ENCODE results near the gene DHCR24. TPM values are rescaled to one million over a fixed set of nuclear protein-coding genes. Genes with fewer than 3 reads are reported as not detected.

The DHCR24 gene
- total RNA-seq, 4 donors from 2014 or later: 148 to 231 (median 219) TPM

DNA sequence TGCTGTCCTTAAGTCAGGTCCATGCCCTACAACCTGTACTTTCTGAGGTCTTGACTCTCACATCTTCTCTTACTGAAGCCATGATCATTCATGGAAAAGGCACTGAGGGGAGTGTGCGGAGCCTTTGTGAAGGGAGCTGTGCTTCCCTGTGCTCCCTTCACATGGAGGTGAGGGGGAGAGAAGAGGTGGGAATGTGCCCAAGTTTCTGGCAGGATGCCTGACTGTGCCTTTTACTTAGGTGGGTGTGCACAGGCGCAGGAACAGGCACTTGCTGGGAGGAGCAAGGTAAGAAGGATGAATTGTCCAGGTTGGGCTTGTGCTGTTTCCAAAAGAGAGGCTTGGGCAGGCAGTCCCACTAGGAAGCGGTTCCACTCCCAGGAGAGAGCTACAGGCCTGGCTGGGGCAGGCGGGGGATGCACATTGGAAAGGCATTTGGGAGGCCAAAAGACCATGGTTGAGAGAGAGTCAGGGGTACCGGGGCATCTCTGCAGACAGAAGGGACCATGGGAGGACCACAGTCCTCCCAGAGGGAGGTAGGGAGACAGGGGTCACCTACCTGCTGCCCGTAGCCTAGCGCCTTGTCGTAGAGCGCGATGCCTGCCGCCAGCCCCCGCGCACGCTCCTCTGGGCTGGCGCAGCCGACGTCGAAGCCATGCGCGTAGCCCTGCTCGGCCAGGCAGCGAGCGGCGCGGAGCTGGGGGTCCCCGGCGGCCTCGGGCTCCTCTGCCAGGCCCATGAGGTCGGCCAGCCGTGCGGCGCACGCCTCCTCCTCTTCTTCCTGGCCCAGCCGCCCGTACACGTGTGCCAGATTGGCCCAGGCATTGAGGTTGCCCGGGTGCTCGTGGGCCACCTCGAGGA lies 86.7 kb downstream of the DHCR24 start:
- WGBS, 2 donors: 25 to 40% methylated on average over 25 to 28 of the region's 39 CpGs
- Histone ChIP-seq H3K36me3 (no peaks in the 10 kb centered on the region), H3K27me3 (peaks cover 0 to 38% of the 10 kb centered on the region in 2 donors), H3K27ac (peak overlapping the region in 1 of 4 donors; percentile 76), H3K9me3 (no peaks in the 10 kb centered on the region), H3K4me1 (peaks cover 0 to 13% (median 7%) of the 10 kb centered on the region in 4 donors), H3K4me3 (peak overlapping the region in 2 of 4 donors; percentile 39 to 48)
- TF ChIP-seq, protein P1, sequence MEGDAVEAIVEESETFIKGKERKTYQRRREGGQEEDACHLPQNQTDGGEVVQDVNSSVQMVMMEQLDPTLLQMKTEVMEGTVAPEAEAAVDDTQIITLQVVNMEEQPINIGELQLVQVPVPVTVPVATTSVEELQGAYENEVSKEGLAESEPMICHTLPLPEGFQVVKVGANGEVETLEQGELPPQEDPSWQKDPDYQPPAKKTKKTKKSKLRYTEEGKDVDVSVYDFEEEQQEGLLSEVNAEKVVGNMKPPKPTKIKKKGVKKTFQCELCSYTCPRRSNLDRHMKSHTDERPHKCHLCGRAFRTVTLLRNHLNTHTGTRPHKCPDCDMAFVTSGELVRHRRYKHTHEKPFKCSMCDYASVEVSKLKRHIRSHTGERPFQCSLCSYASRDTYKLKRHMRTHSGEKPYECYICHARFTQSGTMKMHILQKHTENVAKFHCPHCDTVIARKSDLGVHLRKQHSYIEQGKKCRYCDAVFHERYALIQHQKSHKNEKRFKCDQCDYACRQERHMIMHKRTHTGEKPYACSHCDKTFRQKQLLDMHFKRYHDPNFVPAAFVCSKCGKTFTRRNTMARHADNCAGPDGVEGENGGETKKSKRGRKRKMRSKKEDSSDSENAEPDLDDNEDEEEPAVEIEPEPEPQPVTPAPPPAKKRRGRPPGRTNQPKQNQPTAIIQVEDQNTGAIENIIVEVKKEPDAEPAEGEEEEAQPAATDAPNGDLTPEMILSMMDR (IDR thresholded peaks at IDR 0.05): no peak
- TF ChIP-seq EP300 (IDR thresholded peaks at IDR 0.05) (no peak), POLR2A (IDR thresholded peaks at IDR 0.05) (no peak)
- no peak for DNase-seq (ENCODE audit: low spot score in 2 of 2)

Other genes starting within 250 kb of the DHCR24 start
- gene MROH7, start 245.4 kb downstream of the DHCR24 start, total RNA-seq: 1 to 10 TPM; 4.4 to 7.2 (median 5.8) TPM
- 10 to 100 TPM; 14.6 to 29.7 (median 20.8) TPM for gene TTC4, start 171.3 kb downstream of the DHCR24 start, total RNA-seq
- 10 to 100 TPM in 1 of 4 donors, 1 to 10 TPM in 3; 3.3 to 11.4 (median 5.4) TPM for gene PARS2, start 122.7 kb downstream of the DHCR24 start, total RNA-seq
- not detected for gene TTC22, start 85.9 kb downstream of the DHCR24 start, total RNA-seq
- gene TMEM61, start 93.4 kb upstream of the DHCR24 start, total RNA-seq: under 1 TPM in 1 of 4 donors, not detected in 3; 0.84 TPM
- gene BSND, start 111.7 kb upstream of the DHCR24 start, total RNA-seq: not detected
- 1 to 10 TPM in 3 of 4 donors, under 1 TPM in 1; 0.44 to 4.3 (median 2.5) TPM for gene PCSK9, start 152.4 kb upstream of the DHCR24 start, total RNA-seq